GM18858 (cell line): ENCODE measurements around the gene SBNO1.
"Not testable (repeated sequence)": the region's sequence is repeated elsewhere in the genome, so short reads cannot be mapped to it uniquely, and the experiment has no call there.

ENCODE experiments used
- ATAC-seq: cut with Tn5 transposase; IDR thresholded peaks from one replicate; pipeline ENCODE4 v1.9.1; 2021; ENCODE audit not compliant: unreplicated experiment

The SBNO1 gene

GRCh38 chr12:123364532-123365024 lies at the start of gene SBNO1:
Gene SBNO1 (minus strand): TSS chr12:123364847. CDS start chr12:123350441, 14,406 bp downstream.
- ATAC-seq = no peak

- ATAC-seq = no peak
Measured at GRCh38 chr12:123410041-123410412, 45.4 kb upstream of the SBNO1 start.

- ATAC-seq = not testable (repeated sequence)
Measured at GRCh38 chr12:123409284-123410040, 44.8 kb upstream of the SBNO1 start.

- ATAC-seq = not testable (repeated sequence)
Measured at GRCh38 chr12:123408619-123409018, 44.0 kb upstream of the SBNO1 start.

GRCh38 chr12:123407934-123408333 lies 43.3 kb upstream of the SBNO1 start:
- not testable (repeated sequence) for ATAC-seq

GRCh38 chr12:123407269-123407668 lies 42.6 kb upstream of the SBNO1 start:
- ATAC-seq = not testable (repeated sequence)

- ATAC-seq = no peak
Measured at GRCh38 chr12:123404581-123404980, 39.9 kb upstream of the SBNO1 start.

GRCh38 chr12:123401753-123402683 lies 37.4 kb upstream of the SBNO1 start:
- no peak for ATAC-seq

GRCh38 chr12:123399255-123399617 lies 34.6 kb upstream of the SBNO1 start:
- ATAC-seq = no peak

GRCh38 chr12:123398550-123399254 lies 34.1 kb upstream of the SBNO1 start:
- no peak for ATAC-seq

- no peak for ATAC-seq
Measured at GRCh38 chr12:123398177-123398549, 33.5 kb upstream of the SBNO1 start.

- no peak for ATAC-seq
Measured at GRCh38 chr12:123397400-123397799, 32.8 kb upstream of the SBNO1 start.

GRCh38 chr12:123396954-123397353 lies 32.3 kb upstream of the SBNO1 start:
- ATAC-seq = no peak

GRCh38 chr12:123396543-123396942 lies 31.9 kb upstream of the SBNO1 start:
- ATAC-seq = no peak

- ATAC-seq = no peak
Measured at GRCh38 chr12:123395236-123395635, 30.6 kb upstream of the SBNO1 start.

- no peak for ATAC-seq
Measured at GRCh38 chr12:123393747-123394146, 29.1 kb upstream of the SBNO1 start.

- no peak for ATAC-seq
Measured at GRCh38 chr12:123391546-123392343, 27.1 kb upstream of the SBNO1 start.

- ATAC-seq = no peak
Measured at GRCh38 chr12:123390498-123391426, 26.1 kb upstream of the SBNO1 start.
